Calu3 (cell line): ENCODE measurements around the gene DSCAML1. TPM values are rescaled to one million over a fixed set of nuclear protein-coding genes. Genes with fewer than 3 reads are reported as not detected.

Source experiments
- BruUV-seq: library from RNA; stranded (reverse); fragments of 400-500 nt; replicated peaks from 2 replicates; lab custom pipeline; 2021; lab: Mats Ljungman, UMichigan
- CTCF ChIA-PET: fragments of 300-600 bp; sonication (Branson Sonifier 250); formaldehyde crosslinking; loops from one replicate; lab custom pipeline; 2022; ENCODE audit warnings: antibody characterized with exemption; lab: Charles Lee
- DNase-seq: peaks from one replicate; pipeline ENCODE4 v3.0.0; 2022
- H3K27ac Mint-ChIP-seq: one replicate; pipeline ENCODE4 v1.8.0; 2022; ENCODE audit warnings: mixed read lengths; ENCODE audit not compliant: unreplicated experiment
- H3K27me3 Mint-ChIP-seq: one replicate; pipeline ENCODE4 v1.8.0; 2022; ENCODE audit warnings: mixed read lengths; ENCODE audit not compliant: unreplicated experiment
- H3K36me3 Mint-ChIP-seq: one replicate; pipeline ENCODE4 v1.8.0; 2022; ENCODE audit warnings: mild to moderate bottlenecking, moderate library complexity, mixed read lengths; ENCODE audit not compliant: insufficient read depth, unreplicated experiment
- H3K4me1 Mint-ChIP-seq: one replicate; pipeline ENCODE4 v1.8.0; 2022; ENCODE audit warnings: mild to moderate bottlenecking, low read depth, mixed read lengths; ENCODE audit not compliant: unreplicated experiment
- H3K4me3 Mint-ChIP-seq: one replicate; pipeline ENCODE4 v1.8.0; 2022; ENCODE audit warnings: mild to moderate bottlenecking, low read depth, moderate library complexity, mixed read lengths; ENCODE audit not compliant: unreplicated experiment
- H3K9me3 Mint-ChIP-seq: one replicate; pipeline ENCODE4 v1.8.0; 2022; ENCODE audit warnings: low read depth, mixed read lengths; ENCODE audit not compliant: unreplicated experiment
- intact Hi-C: fragments of 100-400 bp; cut with micrococcal nuclease; formaldehyde crosslinking; loops from one replicate; pipeline ENCODE4 v1.10.0; 2022; ENCODE audit not compliant: unreplicated experiment
- total RNA-seq: library from RNA; stranded (reverse); gene quantifications from 2 replicates; pipeline ENCODE4 v1.2.3, GENCODE V29; 2022
- TF ChIP-seq, protein P1 (sequence below): fragments of 200-600 bp; IDR thresholded peaks from one replicate; pipeline ENCODE4 v1.8.0; 2022; ENCODE audit warnings: antibody characterized with exemption; ENCODE audit not compliant: unreplicated experiment

The DSCAML1 gene
- total RNA-seq, 1 experiment from 2014 or later: 0.07 TPM

DNA sequence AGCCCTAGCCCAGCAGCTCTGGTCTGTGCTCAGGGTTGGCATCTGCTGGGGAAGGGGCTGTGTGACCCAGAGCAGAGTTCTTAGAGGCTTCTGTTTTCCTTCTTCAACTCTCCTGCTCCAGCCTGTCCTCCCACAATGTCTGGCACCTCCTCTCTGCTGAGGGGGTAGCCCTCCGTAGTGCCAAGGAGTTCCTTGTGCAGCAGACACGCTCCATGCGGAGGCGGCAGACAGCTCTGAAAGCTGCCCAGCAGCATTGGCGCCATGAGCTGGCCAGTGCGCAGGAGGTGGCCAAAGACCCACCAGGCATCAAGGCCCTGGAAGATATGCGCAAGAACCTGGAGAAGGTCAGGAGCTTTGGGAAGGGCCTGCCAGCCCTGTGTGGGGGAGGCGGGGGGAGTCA, 400.0 kb downstream of the DSCAML1 start:
- Mint-ChIP-seq H3K4me3 (no peak overlapping the region), H3K27ac (no peak overlapping the region), H3K27me3 (no peaks in the 10 kb centered on the region), H3K9me3 (no peaks in the 10 kb centered on the region), H3K4me1 (no peaks in the 10 kb centered on the region), H3K36me3 (no peaks in the 10 kb centered on the region)
- CTCF ChIA-PET: no interaction called here
- BruUV-seq: no TSS peak
- TF ChIP-seq, protein P1, sequence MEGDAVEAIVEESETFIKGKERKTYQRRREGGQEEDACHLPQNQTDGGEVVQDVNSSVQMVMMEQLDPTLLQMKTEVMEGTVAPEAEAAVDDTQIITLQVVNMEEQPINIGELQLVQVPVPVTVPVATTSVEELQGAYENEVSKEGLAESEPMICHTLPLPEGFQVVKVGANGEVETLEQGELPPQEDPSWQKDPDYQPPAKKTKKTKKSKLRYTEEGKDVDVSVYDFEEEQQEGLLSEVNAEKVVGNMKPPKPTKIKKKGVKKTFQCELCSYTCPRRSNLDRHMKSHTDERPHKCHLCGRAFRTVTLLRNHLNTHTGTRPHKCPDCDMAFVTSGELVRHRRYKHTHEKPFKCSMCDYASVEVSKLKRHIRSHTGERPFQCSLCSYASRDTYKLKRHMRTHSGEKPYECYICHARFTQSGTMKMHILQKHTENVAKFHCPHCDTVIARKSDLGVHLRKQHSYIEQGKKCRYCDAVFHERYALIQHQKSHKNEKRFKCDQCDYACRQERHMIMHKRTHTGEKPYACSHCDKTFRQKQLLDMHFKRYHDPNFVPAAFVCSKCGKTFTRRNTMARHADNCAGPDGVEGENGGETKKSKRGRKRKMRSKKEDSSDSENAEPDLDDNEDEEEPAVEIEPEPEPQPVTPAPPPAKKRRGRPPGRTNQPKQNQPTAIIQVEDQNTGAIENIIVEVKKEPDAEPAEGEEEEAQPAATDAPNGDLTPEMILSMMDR: no peak
- no peak for DNase-seq
- intact Hi-C loops: no loop called here

DNA sequence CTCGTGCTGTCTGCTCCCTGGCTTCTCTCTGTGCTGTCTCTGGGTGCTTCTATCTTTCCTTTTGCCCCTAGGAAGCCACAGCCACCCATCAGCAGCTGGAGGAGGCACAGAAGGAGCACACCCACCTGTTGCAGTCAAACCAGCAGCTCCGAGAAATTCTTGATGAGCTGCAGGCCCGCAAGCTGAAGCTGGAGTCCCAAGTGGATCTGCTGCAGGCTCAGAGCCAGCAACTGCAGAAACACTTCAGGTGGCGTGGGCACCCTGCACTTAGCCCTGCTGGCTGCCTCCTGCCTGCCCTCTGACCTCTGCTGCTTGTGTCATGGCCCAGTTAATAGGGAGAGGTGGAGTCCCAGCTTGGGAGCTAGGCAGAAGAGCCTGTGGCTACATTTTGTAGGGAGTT, 401.5 kb downstream of the DSCAML1 start:
- no peak for DNase-seq
- Mint-ChIP-seq H3K4me3 (no peak overlapping the region), H3K27me3 (no peaks in the 10 kb centered on the region), H3K4me1 (no peaks in the 10 kb centered on the region), H3K27ac (no peak overlapping the region), H3K9me3 (no peaks in the 10 kb centered on the region), H3K36me3 (no peaks in the 10 kb centered on the region)
- CTCF ChIA-PET: no interaction called here
- no TSS peak for BruUV-seq
- TF ChIP-seq, protein P1: no peak
- intact Hi-C loops: no loop called here

DNA sequence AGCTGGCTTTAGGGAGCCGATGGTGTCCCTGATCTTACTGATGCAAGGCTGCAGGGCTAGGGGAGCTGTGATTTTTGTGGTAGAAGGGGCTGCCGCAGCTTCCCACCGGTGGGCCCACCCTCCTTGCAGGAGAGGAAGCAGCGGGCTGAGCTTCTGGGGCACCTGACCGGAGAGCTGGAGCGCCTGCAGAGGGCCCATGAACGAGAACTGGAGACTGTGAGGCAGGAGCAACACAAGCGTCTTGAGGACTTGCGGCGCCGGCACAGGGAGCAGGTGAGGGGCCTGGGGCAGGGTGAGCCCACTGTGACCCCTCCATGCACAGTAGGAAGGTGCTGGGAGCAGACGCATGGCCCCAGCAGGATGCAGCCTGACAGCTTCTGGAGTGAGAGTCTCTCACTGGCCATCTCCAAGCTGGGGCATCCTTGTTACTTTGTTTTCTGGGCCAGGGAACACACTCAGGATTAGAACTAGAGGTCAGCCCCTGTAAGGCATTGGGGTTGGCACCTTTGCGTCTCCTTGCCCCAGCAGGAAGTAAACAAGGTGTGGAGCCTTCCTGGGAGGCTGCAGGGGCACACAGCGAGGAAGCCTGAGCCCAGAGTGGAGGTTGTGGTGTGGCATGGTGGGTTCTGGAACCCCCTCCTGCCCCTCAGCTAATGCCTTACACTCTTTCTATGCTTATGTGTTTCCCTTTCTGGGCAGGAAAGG, 402.6 kb downstream of the DSCAML1 start:
- no peaks in the 10 kb centered on the region for H3K4me1 Mint-ChIP-seq
- TF ChIP-seq, protein P1: no peak
- no peaks in the 10 kb centered on the region for H3K36me3 Mint-ChIP-seq
- BruUV-seq: no TSS peak
- DNase-seq: no peak
- no peaks in the 10 kb centered on the region for H3K9me3 Mint-ChIP-seq
- intact Hi-C loops: no loop called here
- H3K27me3 Mint-ChIP-seq: no peaks in the 10 kb centered on the region
- no peak overlapping the region for H3K4me3 Mint-ChIP-seq
- CTCF ChIA-PET: interaction anchor here (0.8 kb wide), 1 partner anchor 24 kb away, joined by 3 read pairs; no protein-coding TSS in a partner anchor
- H3K27ac Mint-ChIP-seq: no peak overlapping the region

DNA sequence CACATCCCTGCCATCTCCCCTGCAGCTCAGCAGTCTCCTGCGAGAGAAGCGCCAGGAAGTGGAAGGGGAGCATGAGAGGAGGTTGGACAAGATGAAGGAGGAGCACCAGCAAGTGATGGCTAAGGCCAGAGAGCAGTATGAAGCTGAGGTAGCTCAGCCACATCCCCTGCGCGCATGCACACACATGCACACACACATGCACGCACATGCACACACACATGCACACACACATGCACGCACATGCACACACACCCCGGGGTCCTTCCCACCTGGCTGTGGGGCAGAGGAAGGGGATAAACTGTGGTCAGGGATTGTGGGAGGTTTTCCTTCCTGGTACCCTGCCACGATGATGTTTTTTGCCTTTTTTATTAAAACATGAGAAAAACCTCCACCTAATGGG, 404.0 kb downstream of the DSCAML1 start:
- Mint-ChIP-seq H3K9me3 (no peaks in the 10 kb centered on the region), H3K36me3 (no peaks in the 10 kb centered on the region), H3K27me3 (no peaks in the 10 kb centered on the region), H3K4me3 (no peak overlapping the region), H3K27ac (no peak overlapping the region), H3K4me1 (no peaks in the 10 kb centered on the region)
- no TSS peak for BruUV-seq
- TF ChIP-seq, protein P1: no peak
- intact Hi-C loops: no loop called here
- no peak for DNase-seq
- CTCF ChIA-PET: no interaction called here
